Stimulated activated CD4-positive, alpha-beta T cell treated with anti-CD3 and anti-CD28 coated beads, Interleukin-1b, Interleukin-23, amount 100 ng/mL, for 48 hours (primary cell): ENCODE measurements around the gene UBN2.
"Not testable (repeated sequence)": the region's sequence is repeated elsewhere in the genome, so short reads cannot be mapped to it uniquely, and the experiment has no call there.

ENCODE experiments used
- DNase-seq: peaks from one replicate; pipeline ENCODE4 v3.0.0-alpha.2; 2020

The UBN2 gene

GRCh38 chr7:139300390-139300789 is 69.4 kb downstream of the UBN2 start:
- DNase-seq: no peak

- DNase-seq: no peak
These were observed 73.5 kb downstream of the UBN2 start for GRCh38 chr7:139304517-139304916.

- no peak for DNase-seq
These were observed 87.0 kb downstream of the UBN2 start for GRCh38 chr7:139317939-139318505.

- no peak for DNase-seq
These were observed 90.2 kb downstream of the UBN2 start for GRCh38 chr7:139321071-139321745.

GRCh38 chr7:139324709-139325108 is 93.7 kb downstream of the UBN2 start:
- DNase-seq: not testable (repeated sequence)

GRCh38 chr7:139328375-139328774 is 97.3 kb downstream of the UBN2 start:
- DNase-seq: no peak

- DNase-seq: no peak
These were observed 98.1 kb downstream of the UBN2 start for GRCh38 chr7:139329119-139329518.

GRCh38 chr7:139330333-139331030 is 99.4 kb downstream of the UBN2 start:
- no peak for DNase-seq

GRCh38 chr7:139332697-139333359 is 101.8 kb downstream of the UBN2 start:
- no peak for DNase-seq

- not testable (repeated sequence) for DNase-seq
These were observed 102.4 kb downstream of the UBN2 start for GRCh38 chr7:139333443-139333842.

- DNase-seq: no peak
These were observed 103.5 kb downstream of the UBN2 start for GRCh38 chr7:139334399-139335150.

- no peak for DNase-seq
These were observed 108.0 kb downstream of the UBN2 start for GRCh38 chr7:139339025-139339424.

GRCh38 chr7:139339698-139340036 is 108.6 kb downstream of the UBN2 start:
- DNase-seq: no peak

- DNase-seq: peak; percentile 99
These were observed 109.2 kb downstream of the UBN2 start for GRCh38 chr7:139340037-139340807.

GRCh38 chr7:139340808-139341057 is 109.7 kb downstream of the UBN2 start:
- DNase-seq: peak; percentile 82

GRCh38 chr7:139341058-139341775 is 110.2 kb downstream of the UBN2 start, which contains the start of gene FMC1:
TSS of gene FMC1 (plus strand) at chr7:139341337. CDS start at chr7:139341385, 48 bp downstream.
- DNase-seq: peak; percentile 88

- DNase-seq: no peak
These were observed 110.8 kb downstream of the UBN2 start for GRCh38 chr7:139341776-139342226.

GRCh38 chr7:139345042-139345441 is 114.0 kb downstream of the UBN2 start:
- DNase-seq: no peak

GRCh38 chr7:139351027-139351426 is 120.0 kb downstream of the UBN2 start:
- no peak for DNase-seq

GRCh38 chr7:139354729-139355128 is 123.7 kb downstream of the UBN2 start:
- DNase-seq: no peak

- no peak for DNase-seq
These were observed 124.3 kb downstream of the UBN2 start for GRCh38 chr7:139355320-139355719.
